GM19397 (cell line): ENCODE data around the gene UBASH3B.

Experiments used
- ATAC-seq: cut with Tn5 transposase; IDR thresholded peaks from one replicate; pipeline ENCODE4 v1.9.1; 2021; ENCODE audit warnings: mild to moderate bottlenecking, moderate library complexity; ENCODE audit not compliant: unreplicated experiment

UBASH3B gene

DNA sequence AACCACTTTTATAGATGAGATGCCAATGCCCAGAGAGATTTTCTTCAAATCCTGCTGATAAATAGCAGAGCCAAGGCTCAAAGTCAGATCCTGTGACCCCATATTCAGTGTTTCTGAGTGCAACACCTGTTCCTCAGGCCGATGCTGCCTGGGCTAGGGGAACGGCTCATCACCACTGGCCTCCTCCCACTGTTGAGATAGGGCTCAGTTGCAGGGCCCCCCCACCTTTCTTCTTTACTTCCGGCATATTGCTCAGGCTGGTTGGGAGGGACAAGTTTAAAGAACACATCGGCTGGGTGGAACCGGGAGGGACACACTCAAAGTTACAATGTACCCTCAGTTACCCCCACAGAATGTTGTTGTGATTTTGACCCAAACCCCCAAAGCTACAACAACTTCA, 94.5 kb downstream of the UBASH3B start:
- no peak for ATAC-seq

DNA sequence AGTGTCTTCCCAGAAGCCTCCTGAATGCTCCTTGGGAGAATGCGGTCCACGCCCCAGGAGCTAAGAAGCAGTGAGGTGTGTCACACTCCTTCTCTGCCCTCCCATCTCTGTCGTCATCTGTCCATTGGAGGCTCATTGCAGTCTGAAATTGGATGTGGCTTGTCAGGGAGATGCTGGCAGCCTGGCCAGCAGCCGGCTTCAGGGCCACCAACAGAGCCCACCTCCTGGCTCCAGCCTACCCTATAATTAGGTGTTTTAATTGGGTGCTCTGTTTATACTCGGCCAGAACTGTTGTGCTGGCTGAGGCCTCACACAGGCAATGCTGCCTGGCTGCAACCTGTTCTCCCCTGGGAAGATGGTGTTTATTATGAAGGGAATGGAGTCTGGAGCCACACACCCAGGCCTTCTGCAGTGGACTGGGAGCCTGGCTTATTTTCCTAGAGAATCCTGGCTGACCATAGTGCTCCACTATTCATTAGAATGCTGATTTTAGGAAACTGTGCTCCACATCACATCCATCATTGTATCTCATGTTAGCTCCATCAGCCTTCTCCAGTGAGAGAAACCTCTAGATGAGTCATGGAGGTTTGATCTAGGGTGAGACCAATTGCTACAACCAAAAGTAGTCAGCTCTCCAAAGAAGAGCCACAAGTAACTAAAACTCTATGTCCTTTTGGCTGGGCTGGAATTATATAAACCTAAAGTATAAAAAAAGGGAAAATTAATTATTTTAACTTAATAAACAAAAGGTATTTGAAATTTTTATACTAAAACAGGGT, 96.0 kb downstream of the UBASH3B start:
- ATAC-seq = no peak

DNA sequence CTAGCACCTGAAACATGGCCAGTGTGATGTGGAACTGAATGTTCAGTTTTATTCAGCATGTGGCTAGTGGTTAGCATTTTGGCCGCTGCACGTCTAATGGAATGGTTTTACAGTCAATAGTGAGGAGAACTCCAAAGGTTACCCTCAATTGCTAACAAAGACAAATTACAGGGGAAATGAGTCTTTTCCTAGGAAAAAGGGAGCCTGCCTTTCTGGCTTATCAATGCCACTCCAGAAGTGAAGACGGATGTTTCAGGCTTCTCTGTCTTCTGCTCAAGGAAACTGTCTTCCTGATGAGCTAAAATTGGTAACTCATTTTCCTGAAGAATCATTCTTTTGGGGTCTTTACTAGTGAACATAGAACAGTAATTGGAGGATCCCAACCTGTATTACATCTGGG, 98.5 kb downstream of the UBASH3B start:
- ATAC-seq = no peak

DNA sequence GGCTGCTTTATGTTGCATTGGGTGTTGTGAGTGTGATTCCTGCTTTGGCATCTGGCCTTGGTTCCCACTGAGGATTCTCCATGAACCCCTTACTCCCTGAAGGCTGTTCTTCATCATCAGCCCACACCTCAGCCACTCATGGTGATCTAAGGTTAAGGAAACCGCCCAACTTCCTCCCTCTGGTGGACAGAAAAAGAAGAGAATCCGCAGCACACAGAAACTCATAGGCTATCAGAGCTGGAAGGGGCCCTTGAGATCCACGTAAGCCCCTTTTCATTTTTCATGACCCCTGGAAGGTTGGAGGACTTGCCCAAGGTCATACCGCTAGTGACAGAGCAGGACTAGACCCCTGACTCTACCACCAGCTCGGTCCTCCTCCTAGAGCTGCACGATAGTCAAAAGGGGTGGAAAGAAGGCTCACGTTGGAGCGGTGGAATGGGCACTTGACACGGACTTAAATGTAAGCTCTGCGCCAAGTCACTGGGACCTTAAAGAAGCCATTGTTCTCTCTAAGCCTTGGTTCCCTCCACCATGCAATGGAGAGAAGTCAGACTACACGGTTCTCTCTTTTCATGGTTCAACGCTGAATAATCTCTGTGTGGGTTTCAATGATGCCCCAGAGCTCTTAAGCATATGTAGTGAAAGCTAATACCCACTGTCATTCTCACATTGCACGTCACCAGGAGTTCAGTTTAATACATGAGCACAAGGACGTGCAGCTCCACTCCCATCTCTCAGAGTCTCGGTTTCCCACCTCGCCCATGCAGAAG, 99.2 kb downstream of the UBASH3B start:
- ATAC-seq = no peak

DNA sequence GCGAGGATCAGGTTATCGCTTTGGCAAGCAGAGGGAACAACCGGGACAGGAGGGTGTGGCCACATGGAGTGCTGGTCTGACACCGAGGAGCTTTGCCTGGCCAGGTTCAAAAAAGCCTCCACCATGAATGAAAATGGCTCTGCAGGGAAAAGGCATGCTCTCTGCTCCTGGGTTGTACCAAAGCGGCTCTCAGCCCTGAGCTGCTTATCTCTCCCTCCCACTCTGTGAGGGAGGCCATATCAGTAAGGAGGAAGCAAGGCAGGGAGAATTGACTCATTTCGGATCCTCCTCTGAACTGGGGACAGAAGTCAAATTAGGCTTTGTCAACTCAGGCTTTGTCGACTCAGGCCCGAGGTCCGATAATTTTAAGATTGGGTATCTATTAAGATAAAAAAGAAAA, 99.9 kb downstream of the UBASH3B start:
- ATAC-seq = no peak

DNA sequence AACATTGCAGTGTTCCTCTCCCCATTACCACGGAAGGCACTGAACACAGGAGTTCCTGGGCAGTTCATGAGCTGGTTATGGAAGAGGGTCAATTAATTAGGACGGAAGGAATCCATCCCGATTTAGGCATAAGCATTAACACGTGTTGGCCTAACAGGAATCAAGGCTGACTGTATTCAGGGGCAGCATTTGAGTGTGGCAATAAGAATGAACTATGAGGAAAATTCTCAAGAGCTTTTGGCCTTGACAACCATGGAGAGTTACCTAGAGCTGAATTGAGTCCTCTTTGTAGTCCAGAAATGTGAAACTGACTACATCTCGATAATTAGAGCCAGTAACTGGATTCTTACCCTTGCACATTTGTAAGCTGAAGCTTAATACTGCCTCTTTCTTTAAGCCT, 100.4 kb downstream of the UBASH3B start:
- ATAC-seq = no peak

DNA sequence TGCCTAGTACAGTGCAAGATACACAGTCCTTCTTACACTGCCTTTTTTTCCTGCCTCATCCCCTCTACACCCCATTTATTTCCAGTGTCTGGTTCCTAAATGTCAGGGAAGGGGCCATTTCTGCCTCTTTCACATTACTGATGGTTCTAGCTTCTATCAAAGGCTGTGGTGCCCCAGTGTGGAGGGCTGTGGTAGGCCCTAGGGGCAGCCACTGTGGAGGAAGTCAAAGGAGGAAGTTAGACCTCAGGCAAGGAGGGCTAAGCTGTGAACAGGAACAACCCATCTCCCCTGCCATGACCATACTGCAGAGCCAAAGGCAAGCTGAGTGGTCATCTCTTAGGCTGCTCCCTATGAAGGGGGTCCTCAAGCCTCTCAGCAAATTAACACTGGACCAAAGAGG, 100.9 kb downstream of the UBASH3B start:
- ATAC-seq = peak; percentile 68

DNA sequence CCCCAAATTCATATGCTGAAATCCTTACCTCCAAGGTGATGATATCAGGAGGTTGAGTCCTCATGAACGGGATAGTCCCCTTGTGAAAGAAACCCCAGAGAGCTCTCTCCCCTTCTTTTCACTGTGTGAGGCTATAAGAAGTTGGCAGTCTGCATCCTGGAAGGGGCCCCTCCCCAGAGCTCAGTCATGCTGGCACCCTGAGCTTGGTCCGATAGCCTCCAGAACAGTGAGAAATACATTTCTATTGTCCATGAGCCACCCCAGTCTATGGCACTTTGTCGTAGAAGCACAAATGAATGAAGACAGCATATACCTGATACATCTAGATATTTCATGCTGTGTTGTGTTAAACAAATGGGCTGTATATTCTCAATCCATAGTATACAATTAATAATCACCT, 101.7 kb downstream of the UBASH3B start:
- ATAC-seq = no peak

DNA sequence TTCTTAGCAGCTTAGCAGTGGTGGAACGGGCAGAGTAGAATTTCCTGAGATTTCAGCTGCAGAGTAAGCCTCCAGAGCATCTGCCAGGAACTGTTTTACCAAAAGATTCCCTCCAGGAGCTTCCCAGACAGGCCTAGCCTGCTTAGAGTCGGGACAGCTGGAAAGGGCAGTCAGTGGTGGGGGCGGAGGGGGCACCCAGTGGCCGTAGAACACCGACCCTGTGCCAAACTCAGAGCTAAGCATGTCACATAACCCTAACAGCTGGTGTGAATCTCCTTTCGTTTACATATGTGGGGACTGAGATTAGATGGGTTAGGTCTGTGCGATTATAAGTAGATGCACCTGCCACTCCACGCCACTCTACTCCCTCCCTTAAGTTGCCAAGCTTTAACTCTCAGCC, 102.8 kb downstream of the UBASH3B start:
- ATAC-seq = no peak

DNA sequence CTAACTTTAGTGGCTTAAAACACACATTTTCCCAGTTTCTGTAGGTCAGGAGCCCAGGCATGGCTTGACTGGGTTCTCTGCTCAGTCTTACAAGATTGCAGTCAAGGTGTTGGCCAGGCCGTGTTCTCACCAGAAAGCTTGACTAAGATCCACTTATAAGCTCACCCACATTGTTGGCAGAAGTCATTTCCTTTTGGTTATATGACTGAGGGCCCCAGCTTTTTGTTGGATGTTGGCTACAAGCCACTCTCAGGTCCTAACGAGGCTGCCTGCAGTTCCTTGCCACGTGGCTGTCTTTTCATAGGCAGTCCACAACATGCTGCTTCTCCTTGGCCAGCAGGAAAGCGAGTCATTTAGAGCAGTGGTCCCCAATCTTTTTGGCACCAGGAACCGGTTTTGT, 103.5 kb downstream of the UBASH3B start:
- ATAC-seq = no peak

DNA sequence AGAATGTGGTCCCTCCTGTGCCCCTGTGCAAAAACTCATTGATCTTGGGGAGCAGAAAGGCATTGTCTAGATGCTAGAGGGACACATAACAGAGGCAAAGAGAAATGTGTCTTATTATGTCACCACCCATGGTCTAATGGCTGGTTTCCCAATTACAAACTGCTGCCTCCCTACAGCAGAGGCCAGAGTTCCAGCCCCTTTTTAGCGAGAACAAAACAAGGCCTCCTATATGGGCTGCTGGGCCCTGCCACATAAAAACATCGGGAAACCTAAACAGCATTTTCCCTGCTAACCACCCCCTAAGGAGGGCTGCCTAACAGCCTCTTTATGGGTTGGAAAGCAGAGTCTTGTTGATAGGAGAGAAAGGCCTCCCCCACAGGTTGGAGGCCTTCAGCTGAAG, 107.6 kb downstream of the UBASH3B start:
- no peak for ATAC-seq

DNA sequence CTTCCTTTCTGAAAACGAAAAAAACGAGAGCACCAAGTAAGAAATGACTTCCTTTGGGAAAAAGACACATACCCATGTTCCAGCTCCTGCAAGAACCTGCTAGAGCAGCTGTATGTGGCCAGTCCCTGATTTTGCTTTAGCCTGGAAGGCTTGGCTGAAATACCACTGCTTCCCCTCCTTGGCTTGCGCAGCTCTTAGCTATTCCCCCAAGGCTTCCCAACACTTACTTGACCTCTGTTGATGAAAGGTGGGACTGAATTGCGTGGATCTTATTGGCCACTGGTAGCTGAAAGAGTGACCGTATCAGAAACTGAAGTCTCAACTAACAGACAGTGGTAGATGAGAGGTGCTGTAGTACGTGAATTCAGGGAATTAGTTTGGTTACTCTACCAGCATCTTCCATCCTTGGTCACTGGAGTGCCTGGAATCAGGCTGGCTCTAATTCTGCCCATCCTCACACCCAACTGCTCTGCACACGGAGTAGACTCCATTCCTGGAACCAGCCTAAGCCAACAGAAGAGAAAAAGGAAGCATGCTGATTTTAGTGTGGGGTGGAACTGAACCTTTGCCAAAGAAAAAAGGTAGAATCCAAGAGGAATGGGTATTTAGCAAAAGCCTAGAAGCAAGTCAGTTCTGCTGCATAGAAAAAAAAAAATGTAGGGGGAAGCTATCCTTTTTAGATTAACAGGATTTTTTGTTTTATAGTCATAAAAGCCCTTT, 109.0 kb downstream of the UBASH3B start:
- ATAC-seq = no peak

DNA sequence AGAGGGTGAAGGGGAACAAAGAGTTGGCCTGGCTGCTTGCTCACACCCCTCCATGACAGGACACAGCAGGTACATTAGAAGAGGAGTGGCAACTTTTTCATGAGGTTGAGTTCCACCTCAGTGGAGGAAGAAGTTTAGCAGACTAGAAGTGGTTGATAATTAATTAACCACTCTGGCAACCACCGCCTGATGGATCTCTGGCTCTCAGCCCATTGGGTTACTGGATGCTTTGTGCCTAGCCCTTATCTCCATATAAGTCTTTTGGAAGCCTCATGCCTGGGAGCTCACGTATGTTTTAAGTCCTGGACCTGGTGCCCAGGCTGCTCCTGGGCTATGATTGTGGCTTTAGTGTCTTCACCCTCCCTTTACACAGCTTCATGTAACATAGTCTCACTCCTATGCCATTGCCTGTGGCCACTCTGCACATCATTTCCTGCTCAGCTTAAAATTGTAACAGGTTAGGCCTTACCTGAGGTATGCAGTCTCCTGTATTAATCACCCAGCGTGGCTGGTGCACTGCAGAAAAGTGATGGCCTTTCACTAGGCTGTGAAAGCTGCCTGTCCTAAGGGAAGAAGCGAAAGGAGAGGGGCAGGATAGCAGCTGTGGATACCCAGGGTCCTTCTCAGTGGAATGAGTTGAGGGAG, 110.1 kb downstream of the UBASH3B start:
- no peak for ATAC-seq

DNA sequence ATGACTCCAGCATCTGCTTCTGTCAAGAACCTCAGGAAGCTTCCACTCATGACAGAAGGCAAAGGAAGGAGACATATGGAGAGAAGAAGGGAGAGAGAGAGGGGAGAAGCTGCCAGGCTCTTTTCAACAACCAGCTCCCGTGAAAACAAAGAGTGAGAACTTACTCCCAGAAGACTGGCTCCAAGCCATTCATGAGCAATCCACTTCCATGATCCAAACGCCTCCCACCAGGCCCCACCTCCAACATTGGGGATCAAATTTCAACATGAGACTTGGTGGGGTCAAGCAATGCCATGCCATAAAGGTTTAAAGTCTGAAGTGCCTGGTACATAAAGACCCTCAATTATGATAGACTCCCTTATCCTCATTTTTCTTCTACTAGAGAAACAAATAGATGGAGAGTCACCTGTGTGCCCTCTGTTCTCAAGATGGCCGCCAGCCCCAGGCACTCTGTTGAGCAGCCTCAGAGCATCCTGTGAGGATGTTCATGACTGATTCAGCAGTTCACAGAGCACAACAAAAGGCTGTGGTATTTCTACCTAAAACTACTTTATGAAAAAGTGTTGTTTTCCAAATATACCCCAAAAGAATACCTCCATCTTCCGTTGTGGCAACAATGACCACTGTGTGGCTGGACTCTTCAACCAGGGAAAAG, 113.7 kb downstream of the UBASH3B start:
- ATAC-seq = no peak

DNA sequence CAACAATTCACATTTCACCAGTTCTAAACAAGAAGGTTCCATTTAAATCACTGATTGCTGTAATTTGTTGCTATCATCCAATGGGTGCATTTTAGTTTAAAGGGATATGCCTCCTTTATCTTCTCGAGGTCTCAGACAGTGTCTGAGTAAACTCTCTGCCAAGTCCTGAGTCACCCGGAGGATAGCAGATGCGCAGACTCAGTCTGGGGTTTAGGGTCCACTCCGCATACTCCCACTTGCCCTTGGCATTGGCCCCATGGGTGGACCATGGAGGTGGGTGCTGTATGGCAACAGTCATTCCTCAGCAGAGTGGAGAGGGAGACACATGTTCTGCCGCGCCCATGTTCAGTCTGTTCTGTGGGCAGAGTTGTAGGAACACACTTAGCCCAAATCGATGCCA, 117.4 kb downstream of the UBASH3B start:
- ATAC-seq = no peak

DNA sequence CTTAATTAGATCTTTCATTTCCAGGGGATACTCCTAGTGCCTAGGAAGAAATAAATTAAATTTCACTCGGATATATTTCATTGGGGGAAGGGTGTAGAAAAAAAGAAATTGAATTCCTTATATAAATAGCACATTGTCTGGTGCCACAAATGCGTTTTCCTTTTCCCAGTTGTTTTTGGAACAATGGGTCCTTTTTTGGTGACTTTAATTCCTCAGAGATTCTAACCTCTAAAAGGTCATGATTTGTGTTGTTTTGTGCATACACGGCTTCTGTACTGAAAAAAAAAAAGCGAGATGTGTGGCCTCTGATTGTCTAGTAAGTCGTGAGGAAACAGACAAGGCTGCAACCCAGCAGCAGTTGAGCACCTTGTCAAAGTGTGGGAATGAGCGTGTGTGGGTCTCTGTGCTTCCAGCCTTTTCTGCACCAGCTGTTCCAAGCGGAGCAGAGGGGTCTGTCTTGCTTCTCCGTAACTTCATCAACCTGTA, 118.3 kb downstream of the UBASH3B start:
- no peak for ATAC-seq

DNA sequence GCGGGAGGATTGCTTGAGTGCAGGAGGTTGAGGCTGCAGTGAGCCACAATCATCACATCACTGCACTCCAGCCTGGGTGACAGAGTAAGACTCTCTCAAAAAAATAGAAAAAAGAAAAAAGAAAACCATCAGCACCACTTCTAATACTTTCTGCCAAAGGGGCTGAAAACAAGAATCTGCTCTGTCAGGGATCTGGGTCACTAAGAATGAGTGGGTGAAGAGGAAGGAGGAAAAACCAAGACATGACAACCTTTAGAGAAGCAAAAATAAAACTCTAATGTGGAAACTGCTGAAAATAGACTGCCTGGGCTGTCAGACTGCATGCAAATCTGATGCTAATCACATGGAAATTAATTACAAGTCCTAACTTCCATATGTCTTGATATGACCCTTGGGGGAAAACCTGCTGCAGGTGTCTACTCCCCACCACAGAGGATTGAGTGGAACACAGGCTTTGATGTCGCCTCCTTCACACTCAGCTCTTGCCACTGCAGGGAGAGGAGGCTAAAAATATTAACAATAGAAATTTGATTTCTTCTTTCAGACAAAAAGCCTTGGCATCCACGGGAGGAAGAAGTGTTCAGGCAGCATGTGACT, 120.3 kb downstream of the UBASH3B start:
- ATAC-seq = no peak

DNA sequence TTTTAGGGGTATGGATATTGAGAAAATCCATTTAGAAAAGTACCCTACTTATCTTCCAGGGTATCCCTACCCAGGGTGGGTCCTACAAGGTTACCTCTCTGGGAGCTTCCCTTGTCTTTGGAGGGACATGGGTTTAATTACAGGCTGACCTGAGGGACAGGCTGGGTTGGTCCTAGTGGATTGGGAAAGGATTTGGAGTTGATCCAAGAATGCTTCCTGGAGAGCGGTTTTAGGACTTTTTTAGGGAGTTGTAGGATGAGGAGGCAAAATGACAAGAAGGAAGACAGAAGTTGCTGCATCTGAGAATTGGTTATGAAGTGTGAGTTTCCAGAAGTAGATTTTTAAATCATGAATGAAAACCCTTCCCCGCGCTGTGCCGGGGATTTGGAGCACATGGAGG, 121.0 kb downstream of the UBASH3B start:
- no peak for ATAC-seq

DNA sequence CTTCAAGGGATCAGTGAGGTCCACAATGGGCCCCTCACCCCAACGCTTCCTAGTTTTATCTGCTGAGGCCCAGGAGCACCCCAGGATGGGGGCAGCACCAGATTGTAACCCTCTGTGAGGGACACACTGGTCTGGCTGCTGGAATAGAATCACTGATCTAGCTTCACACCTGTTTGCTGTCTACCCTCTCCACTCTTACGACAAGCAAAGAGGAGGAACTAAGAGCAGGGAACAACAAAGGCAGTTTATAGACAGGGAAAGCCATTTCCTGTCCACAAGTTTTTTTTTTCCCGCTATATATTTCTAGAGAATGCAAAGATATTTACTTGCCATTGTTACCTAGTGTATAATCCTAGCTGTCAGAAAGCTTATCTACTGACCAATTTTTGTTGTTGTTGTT, 121.8 kb downstream of the UBASH3B start:
- ATAC-seq = no peak

DNA sequence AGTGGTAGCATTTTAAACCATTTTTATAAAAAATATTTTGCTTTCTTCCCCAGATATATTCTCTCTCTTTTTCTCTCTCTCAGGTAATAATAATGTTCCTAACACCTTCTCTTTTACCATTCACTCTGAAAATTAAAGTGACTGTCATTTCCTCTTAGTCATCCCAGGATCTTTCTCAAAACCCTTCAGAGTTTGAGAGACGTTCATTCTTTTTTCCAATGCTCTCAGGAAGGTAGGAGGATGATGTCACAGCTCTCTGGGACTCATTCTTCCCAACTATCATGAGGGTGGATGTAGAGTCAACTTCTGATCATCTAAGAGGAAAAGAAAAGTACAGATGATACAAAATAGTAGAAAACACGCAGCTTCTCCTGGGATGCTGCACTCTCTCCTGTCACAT, 122.6 kb downstream of the UBASH3B start:
- no peak for ATAC-seq
